GM21825 (cell line): Measurements from ENCODE around the gene SRSF6.
"Not testable (repeated sequence)": the region's sequence is repeated elsewhere in the genome, so short reads cannot be mapped to it uniquely, and the experiment has no call there.

Experiments
- ATAC-seq: cut with Tn5 transposase; IDR thresholded peaks from one replicate; pipeline ENCODE4 v1.9.1; 2021; ENCODE audit warnings: mild to moderate bottlenecking, moderate library complexity; ENCODE audit not compliant: unreplicated experiment

The SRSF6 gene

DNA sequence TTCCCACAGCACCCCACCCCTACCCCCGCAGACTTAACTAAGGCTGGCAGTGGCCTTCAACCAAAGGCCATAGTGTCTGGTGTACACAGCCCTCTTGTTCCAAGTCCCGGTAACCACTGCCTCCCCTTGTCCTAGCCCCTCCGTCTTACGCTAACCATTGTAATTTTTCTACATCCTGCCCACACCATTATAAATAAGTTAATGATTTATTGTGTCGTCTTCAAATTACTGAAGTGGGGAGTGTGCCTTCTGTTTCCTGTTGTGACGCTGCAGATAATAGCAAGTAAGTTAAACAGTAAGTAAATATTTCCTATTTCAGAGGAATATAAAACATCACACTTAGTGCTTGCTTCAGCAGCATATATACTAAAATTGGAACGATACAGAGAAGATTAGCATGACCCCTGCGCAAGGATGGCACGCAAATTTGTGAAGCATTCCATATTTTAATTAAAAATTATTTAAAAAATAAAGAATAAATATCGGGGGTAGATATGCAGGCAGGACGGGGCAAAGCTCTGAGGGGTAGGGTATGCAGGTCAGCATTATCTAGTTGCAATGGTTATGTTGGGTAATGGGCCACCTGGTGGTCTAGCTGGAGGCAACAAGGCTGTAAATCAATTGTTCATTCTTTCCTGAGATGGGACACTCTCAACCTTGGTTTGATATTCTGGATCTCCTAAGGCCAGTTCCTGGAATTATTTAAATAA is 15.1 kb downstream of the SRSF6 start:
- no peak for ATAC-seq

GRCh38 chr20:43473381-43473704 is 15.6 kb downstream of the SRSF6 start:
- no peak for ATAC-seq

DNA sequence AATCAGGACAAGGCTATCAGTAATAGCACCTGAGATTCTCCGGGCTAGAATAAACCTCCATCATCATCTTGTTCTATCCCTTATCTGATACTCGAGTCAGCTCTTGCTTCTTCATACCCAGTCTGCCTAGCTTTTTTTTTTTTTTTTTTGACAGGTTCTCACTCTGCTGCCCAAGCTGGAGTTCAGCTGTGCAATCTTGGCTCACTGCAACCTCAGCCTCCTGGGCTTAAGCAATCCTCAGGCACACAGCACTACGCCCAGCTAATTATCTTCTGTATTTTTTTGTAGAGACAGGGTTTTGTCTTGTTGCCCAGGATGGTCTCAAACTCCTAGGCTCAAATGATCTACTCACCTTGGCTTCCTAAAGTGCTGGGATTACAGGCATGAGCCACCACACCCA is 19.5 kb downstream of the SRSF6 start:
- no peak for ATAC-seq

DNA sequence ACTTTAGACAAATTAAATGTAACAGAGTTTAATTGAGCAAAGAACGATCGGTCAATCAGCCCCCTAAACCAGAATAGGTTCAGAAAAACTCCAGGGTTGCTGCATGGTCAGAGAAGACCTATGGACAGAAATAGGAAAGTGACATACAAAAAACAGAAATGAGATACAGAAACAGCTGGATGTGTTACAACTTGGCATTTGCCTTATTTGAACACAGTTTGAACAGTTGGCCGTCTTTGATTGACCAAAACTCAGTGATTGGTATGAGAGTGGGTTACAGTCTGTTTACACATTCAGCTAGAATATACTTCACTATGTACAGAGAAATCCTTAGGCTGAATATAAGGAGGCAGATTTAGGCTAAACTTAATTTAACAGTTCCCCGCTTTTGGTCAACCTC is 19.9 kb downstream of the SRSF6 start:
- no peak for ATAC-seq

- ATAC-seq: no peak
Measured at GRCh38 chr20:43490038-43490437, 32.3 kb downstream of the SRSF6 start.

DNA sequence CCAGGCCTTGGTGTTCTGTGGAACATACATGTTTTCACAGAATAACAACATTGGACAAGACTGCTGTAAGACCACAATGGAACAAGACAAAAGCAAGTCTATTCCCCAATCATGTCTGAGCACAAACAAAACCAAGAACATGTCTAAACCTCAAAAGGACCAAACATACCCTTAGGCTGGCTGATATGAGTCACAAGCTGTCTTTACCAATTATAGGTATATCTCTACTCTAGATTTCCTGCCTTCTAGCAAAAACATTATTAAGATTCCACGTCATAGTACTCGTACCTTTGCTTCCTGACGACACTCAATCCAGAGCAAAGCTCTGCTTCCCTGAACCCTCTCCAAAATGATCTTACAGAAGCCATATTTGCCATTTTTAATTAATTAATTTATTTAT is 34.4 kb downstream of the SRSF6 start:
- peak; percentile 76 for ATAC-seq

GRCh38 chr20:43495388-43495787 is 37.7 kb downstream of the SRSF6 start:
- ATAC-seq: no peak

DNA sequence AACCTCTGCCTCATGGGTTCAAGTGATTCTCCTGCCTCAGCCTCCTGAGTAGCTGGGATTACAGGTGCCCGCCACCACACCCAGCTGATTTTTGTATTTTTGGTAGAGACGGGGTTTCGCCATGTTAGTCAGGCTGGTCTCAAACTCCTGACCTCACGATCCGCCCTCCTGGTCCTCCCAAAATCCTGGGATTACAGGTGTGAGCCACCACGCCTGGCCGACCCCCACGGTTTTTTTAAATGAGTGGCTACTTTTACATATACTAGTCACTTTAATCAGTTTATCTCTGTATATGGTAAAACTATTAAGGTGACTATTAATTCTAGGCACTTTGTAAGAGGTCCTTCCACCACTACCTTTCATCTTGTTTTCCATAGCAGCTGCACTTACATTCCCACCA is 44.3 kb downstream of the SRSF6 start:
- ATAC-seq: not testable (repeated sequence)

DNA sequence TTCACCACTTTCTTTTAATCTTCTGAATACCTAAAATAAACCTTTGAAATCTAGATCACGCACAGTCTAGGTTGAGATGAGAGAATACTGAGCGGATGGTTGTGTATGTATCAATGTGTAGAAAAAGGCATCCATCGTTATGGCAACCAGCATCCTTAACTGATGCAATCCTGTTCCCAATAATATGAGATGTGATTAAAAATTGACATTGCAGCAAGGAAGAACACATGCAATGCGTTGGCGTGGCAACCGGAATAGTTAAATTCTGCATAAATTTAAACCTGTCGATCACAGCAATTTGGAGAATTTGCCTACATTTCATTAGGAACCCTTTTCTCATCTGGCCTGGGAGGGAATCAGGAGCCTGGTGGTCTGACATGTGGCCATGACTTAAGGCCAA is 48.5 kb downstream of the SRSF6 start:
- no peak for ATAC-seq

DNA sequence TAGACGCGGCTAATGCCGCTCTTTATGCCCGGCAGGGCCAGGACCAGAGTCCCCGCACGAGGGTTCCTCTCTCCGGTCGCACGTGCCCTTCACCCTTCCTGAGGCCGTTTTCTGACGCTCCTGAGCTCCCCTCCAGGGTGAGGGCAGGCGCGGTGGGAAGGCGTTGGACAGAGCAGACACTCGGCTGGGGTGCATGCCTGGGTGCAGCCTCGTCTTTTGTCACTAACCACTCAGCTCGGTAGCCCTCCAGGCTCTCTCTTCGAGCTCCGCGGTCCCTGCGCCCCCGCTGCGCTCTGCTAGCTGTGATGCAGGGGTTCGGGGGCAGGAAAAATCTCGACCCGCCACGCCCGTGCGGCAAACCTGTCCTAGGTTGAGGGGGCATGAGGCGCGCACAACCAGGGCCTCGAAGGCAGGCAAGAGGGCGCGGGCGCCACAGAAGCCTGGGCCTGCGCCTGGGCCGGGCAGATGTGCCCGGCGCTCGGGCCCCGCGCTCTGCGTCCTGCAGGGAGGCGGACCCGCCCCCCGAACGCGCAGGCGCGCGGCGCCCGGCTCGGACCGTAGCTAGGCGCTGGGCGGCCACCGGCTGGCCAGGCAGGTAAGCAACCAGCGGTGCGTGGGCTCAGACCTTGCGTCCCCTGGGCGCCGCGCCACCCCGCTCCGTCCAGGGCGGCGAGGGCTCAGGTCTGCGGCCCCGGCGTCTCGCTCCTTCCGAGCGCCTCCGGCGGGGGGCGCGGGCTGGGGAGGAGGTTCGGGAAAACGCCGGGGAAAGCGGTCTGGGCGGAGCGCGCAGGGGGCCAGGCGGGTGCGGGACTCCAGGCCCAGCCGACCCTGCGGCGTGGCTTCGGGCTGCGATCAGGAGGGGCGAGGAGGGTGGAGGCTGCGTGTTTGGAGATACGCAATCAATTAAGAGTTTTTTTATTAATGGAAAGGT is 49.7 kb downstream of the SRSF6 start, which contains the start of gene L3MBTL1:
Gene L3MBTL1, plus strand, starts transcription at position 548 of the 931 bp plus-strand sequence. CDS start 5,807 bp downstream, outside the sequence.
- no peak for ATAC-seq

DNA sequence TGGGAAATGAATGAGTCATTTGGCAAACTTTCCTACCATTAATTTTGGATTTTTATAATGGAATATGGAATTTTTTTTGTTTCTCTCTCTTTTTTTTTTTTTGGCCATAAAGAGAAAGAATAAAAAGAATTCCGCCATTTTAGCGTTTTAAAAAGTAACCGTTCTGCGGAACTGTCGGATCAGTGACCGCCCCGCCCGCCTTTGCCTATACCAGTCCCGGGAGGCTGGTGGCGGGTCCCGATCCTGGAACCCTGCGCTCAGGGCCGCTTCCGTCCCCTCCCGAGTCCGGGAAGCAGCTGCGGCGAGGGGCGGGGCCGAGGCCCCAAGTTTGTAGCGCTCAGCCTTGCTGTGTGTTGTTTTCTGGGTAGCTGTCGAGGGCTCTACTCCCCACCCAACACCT is 50.4 kb downstream of the SRSF6 start:
- no peak for ATAC-seq

DNA sequence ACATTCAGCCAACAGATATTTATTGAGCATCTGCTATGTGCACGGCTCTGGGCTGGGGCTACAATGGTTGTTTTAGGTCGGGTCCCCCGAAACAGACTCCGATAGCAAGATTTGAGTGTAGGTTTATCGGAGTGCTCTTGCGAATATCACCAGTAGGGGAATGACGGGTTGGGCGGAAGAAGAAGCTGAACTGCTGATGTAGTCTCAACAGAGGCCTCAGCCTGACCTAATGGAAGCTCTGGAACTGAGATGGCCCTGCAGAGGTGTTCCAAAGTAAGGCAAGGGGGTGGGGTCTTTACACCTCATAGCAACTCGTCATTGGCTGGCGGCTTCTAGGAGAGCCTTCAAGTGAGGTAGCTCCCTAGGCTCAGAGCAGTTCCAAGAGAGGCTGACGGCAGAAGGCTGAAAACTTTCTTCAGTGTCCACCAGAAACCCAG is 50.9 kb downstream of the SRSF6 start:
- ATAC-seq: no peak

GRCh38 chr20:43511879-43512278 is 54.2 kb downstream of the SRSF6 start:
- ATAC-seq: no peak

DNA sequence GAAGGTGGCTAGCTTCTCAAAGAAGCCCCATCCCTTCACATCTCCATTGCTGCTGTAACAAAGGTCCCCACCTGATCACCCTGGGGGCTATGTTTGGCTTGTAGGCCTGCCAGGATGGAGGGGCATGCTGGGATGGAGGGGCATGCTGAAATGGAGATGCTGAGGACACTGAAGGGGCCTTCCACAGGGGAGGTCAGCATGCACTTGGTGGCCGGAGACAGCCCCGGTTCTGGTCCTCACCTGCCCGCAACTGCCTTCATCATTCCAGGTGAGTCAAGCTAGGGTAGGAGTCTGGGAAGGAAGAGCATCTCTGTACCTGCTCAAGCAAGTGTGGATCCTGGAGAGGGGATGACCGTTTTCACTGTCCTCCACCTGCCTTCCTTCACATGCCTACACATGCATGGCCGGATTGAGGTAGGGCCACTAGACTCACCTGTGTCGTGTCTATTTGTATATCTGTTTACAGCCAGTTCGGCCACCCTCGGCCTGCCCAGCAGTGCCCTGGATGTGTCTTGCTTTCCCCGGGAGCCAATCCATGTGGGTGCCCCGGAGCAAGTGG is 55.8 kb downstream of the SRSF6 start:
- no peak for ATAC-seq
